ENCODE measurements around the gene TTC29.
A peak's percentile ranks its signal among the peaks of the same experiment; 100 is the strongest.

The TTC29 gene

DNA sequence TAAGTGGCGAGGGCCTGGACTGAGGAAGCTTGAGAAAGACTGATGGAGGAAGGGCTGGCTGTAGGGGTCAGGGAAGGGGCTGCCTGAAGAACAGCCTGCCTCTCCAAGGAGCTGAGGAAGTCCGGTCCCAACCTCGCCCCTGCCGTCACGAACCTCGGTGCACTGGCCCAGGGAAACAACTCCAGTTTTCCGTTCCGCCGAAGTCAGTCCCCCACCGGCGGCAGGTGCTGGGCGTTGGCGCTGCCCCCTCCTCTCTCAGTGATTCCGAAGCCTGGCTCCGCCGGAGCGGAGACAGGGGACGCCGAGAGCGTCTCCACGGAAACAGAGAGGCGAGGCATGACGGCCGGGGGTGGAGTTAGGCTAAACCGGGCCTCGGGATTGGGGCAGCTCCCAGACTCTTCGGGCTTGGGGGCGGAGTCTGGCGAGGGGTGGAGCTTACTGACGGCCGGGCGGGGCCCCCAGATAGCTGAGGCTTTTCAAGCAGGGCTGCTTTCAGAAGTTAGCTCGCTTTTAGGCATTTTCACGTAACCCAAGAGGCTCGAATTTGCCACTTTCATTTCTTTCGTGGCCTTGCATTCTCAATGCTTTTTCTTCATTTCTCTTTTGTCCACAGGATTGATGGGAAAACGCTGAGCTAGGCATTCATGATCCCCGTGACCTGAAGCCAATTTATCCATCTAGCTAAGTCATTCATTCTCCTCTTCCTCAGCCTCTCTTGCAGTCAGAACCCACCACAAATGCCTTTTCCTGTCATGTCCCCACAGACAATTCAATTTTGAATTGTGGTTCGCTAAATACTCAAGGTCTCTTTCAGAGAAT, at the start of gene TTC29:
TSS of gene TTC29 (minus strand) at position 309 of the 819 bp plus-strand sequence. CDS start 5,969 bp downstream, outside the sequence.
- no peaks in the 10 kb centered on the region for H3K27me3 ChIP-seq (ENCODE audit: insufficient read depth, low read depth, severe bottlenecking)
- no peaks in the 10 kb centered on the region for H3K9me3 ChIP-seq (ENCODE audit: severe bottlenecking)
- H3K36me3 ChIP-seq: no peaks in the 10 kb centered on the region
- DNase-seq: peak; percentile 98
- peak within 1 kb of the TSS; percentile 55 for H3K4me3 ChIP-seq (ENCODE audit: low read depth, low read length)
- H3K27ac ChIP-seq: no peak within 1 kb of the TSS
- no peak for TF ChIP-seq CTCF (IDR thresholded peaks at IDR 0.05; ENCODE audit: low read depth, low read length)

DNA sequence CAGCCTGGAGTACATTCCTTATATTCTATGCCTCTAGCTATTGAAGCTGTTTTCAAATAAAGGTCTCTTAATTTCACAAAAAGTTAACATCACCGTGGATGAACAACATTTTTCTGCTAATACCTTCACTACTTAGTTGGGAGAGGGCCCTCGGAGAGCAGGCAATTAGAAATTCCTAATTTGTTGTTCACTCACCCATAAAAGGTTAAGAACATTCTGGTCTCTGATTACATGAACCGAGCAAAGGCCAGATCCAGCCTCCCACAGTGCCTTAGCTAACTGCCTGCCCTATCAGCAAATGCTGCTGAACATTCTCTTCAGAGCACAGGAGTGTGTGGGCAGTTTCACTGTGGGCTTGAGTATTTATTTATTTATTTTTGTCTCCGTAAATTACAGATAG, 36.0 kb upstream of the TTC29 start:
- DNase-seq: no peak

GRCh38 chr4:146978641-146979040, 33.0 kb upstream of the TTC29 start:
- Histone ChIP-seq H3K27ac (no peak overlapping the region), H3K4me3 (ENCODE audit: low read depth, low read length) (no peak overlapping the region), H3K27me3 (ENCODE audit: insufficient read depth, low read depth, severe bottlenecking) (no peaks in the 10 kb centered on the region), H3K9me3 (ENCODE audit: severe bottlenecking) (peaks cover 3% of the 10 kb centered on the region), H3K36me3 (no peaks in the 10 kb centered on the region)
- no peak for TF ChIP-seq CTCF (IDR thresholded peaks at IDR 0.05; ENCODE audit: low read depth, low read length)
- DNase-seq: no peak

More for the DNA sequence above, 36.0 kb upstream of the TTC29 start:
- Histone ChIP-seq H3K36me3 (no peaks in the 10 kb centered on the region), H3K4me3 (ENCODE audit: low read depth, low read length) (no peak overlapping the region), H3K9me3 (ENCODE audit: severe bottlenecking) (no peaks in the 10 kb centered on the region), H3K27ac (no peak overlapping the region), H3K27me3 (ENCODE audit: insufficient read depth, low read depth, severe bottlenecking) (no peaks in the 10 kb centered on the region)
- TF ChIP-seq CTCF (IDR thresholded peaks at IDR 0.05; ENCODE audit: low read depth, low read length): no peak

- no peaks in the 10 kb centered on the region for H3K36me3 ChIP-seq
- peaks cover 3% of the 10 kb centered on the region for H3K9me3 ChIP-seq (ENCODE audit: severe bottlenecking)
- TF ChIP-seq CTCF (IDR thresholded peaks at IDR 0.05; ENCODE audit: low read depth, low read length): no peak
- H3K27ac ChIP-seq: peak overlapping the region; percentile 75
- H3K4me3 ChIP-seq (ENCODE audit: low read depth, low read length): no peak overlapping the region
- H3K27me3 ChIP-seq (ENCODE audit: insufficient read depth, low read depth, severe bottlenecking): no peaks in the 10 kb centered on the region
- DNase-seq: no peak
These were observed 30.5 kb upstream of the TTC29 start for GRCh38 chr4:146976145-146976544.

- H3K36me3 ChIP-seq: no peaks in the 10 kb centered on the region
- H3K4me3 ChIP-seq (ENCODE audit: low read depth, low read length): no peak overlapping the region; the same call in 1 of the 2 replicates
- H3K27ac ChIP-seq: peak overlapping the region; percentile 75
- peaks cover 3% of the 10 kb centered on the region for H3K9me3 ChIP-seq (ENCODE audit: severe bottlenecking)
- peak; percentile 74 for DNase-seq
- TF ChIP-seq CTCF (IDR thresholded peaks at IDR 0.05; ENCODE audit: low read depth, low read length): no peak
- no peaks in the 10 kb centered on the region for H3K27me3 ChIP-seq (ENCODE audit: insufficient read depth, low read depth, severe bottlenecking)
These were observed 29.9 kb upstream of the TTC29 start for GRCh38 chr4:146975527-146975926.
